HT1080 (cell line): ENCODE measurements around the gene ATP2C2. TPM values are rescaled to one million over a fixed set of nuclear protein-coding genes. Genes with fewer than 3 reads are reported as not detected.

Experiments used
- DNase-seq: peaks from one replicate; pipeline ENCODE4 v3.0.0-alpha.2; 2015; ENCODE audit warnings: low read depth
- total RNA-seq: library from RNA; depleted of rRNA; stranded (reverse); fragments of >200 nt; shearing (Covaris generic); gene quantifications from 2 replicates; pipeline ENCODE4 v1.2.3, GENCODE V29; 2014

The ATP2C2 gene
- total RNA-seq, 1 experiment from 2014 or later, result not detected

- DNase-seq, result no peak
These were observed 98.9 kb downstream of the ATP2C2 start for GRCh38 chr16:84467256-84467655.

- DNase-seq, result no peak
These were observed 99.4 kb downstream of the ATP2C2 start for GRCh38 chr16:84467709-84468108.

GRCh38 chr16:84471316-84471715 lies 103.0 kb downstream of the ATP2C2 start:
- no peak for DNase-seq

- no peak for DNase-seq
These were observed 103.6 kb downstream of the ATP2C2 start for GRCh38 chr16:84471966-84472365.

- DNase-seq, result no peak
These were observed 107.4 kb downstream of the ATP2C2 start for GRCh38 chr16:84475643-84476240.

- no peak for DNase-seq
These were observed 108.1 kb downstream of the ATP2C2 start for GRCh38 chr16:84476401-84476800.

GRCh38 chr16:84477661-84478060 lies 109.3 kb downstream of the ATP2C2 start:
- no peak for DNase-seq

- peak; percentile 65 for DNase-seq
These were observed 110.0 kb downstream of the ATP2C2 start for GRCh38 chr16:84478172-84478947.

GRCh38 chr16:84479716-84480450 lies 111.5 kb downstream of the ATP2C2 start:
- DNase-seq, result no peak

- no peak for DNase-seq
These were observed 112.9 kb downstream of the ATP2C2 start for GRCh38 chr16:84481051-84481735.

- DNase-seq, result no peak
These were observed 113.9 kb downstream of the ATP2C2 start for GRCh38 chr16:84482001-84482891.

- no peak for DNase-seq
These were observed 114.9 kb downstream of the ATP2C2 start for GRCh38 chr16:84482951-84483881.

GRCh38 chr16:84483882-84484565 lies 115.7 kb downstream of the ATP2C2 start:
- no peak for DNase-seq

- no peak for DNase-seq
These were observed 116.4 kb downstream of the ATP2C2 start for GRCh38 chr16:84484579-84485254.

GRCh38 chr16:84485255-84486010 lies 117.1 kb downstream of the ATP2C2 start:
- DNase-seq, result no peak

- DNase-seq, result no peak
These were observed 117.8 kb downstream of the ATP2C2 start for GRCh38 chr16:84486126-84486525.

- no peak for DNase-seq
These were observed 118.4 kb downstream of the ATP2C2 start for GRCh38 chr16:84486551-84487235.
